Caco-2 (cell line): ENCODE results near the gene MAK. TPM values are rescaled to one million over a fixed set of nuclear protein-coding genes. Genes with fewer than 3 reads are reported as not detected.
A peak's percentile ranks its signal among the peaks of the same experiment; 100 is the strongest.

Source experiments
- BruUV-seq: library from RNA; stranded (reverse); fragments of 400-500 nt; replicated peaks from 2 replicates; lab custom pipeline; 2021; lab: Mats Ljungman, UMichigan
- CTCF ChIA-PET: fragments of 300-600 bp; sonication (Branson Sonifier 250); formaldehyde crosslinking; loops from one replicate; lab custom pipeline; 2022; ENCODE audit warnings: antibody characterized with exemption; lab: Charles Lee
- POLR2A ChIA-PET: fragments of 300-600 bp; sonication (Branson Sonifier 250); formaldehyde crosslinking; loops from one replicate; lab custom pipeline; 2022; ENCODE audit warnings: antibody characterized with exemption; lab: Charles Lee
- DNase-seq, 2 experiments: peaks; one replicate each; pipeline versions ENCODE4 v3.0.0 to v3.0.0-alpha.2; 2020 to 2022
- H3K27me3 ChIP-seq: replicated peaks from 2 replicates; pipeline ENCODE4 v1.6.0; 2011; ENCODE audit warnings: low read length; ENCODE audit not compliant: control insufficient read depth, insufficient read depth
- H3K36me3 ChIP-seq: 2 replicates; pipeline ENCODE4 v1.5.1; 2011; ENCODE audit warnings: low read length; ENCODE audit not compliant: control insufficient read depth, insufficient read depth
- H3K4me1 ChIP-seq: fragments of 250-450 bp; sonication (Bioruptor Pico); 2 replicates; pipeline ENCODE4 v1.5.1; 2020; ENCODE audit warnings: mild to moderate bottlenecking
- H3K4me3 ChIP-seq: 2 replicates; pipeline ENCODE4 v1.5.1; 2011; ENCODE audit warnings: low read depth, mild to moderate bottlenecking, control low read depth, low read length
- H3K9me3 ChIP-seq: fragments of 250-450 bp; sonication (Bioruptor Pico); 2 replicates; pipeline ENCODE4 v1.5.1; 2020; ENCODE audit warnings: mild to moderate bottlenecking, moderate library complexity
- H3K27ac Mint-ChIP-seq: one replicate; pipeline ENCODE4 v1.8.0; 2022; ENCODE audit warnings: mixed read lengths; ENCODE audit not compliant: unreplicated experiment
- H3K27me3 Mint-ChIP-seq: one replicate; pipeline ENCODE4 v1.8.0; 2022; ENCODE audit warnings: mixed read lengths; ENCODE audit not compliant: insufficient read depth, unreplicated experiment
- H3K36me3 Mint-ChIP-seq: one replicate; pipeline ENCODE4 v1.8.0; 2022; ENCODE audit warnings: mild to moderate bottlenecking, mixed read lengths; ENCODE audit not compliant: insufficient read depth, unreplicated experiment
- H3K4me1 Mint-ChIP-seq: one replicate; pipeline ENCODE4 v1.8.0; 2022; ENCODE audit warnings: low read depth, mixed read lengths; ENCODE audit not compliant: unreplicated experiment
- H3K4me3 Mint-ChIP-seq: one replicate; pipeline ENCODE4 v1.8.0; 2022; ENCODE audit warnings: mild to moderate bottlenecking, moderate library complexity, mixed read lengths; ENCODE audit not compliant: unreplicated experiment
- H3K9me3 Mint-ChIP-seq: one replicate; pipeline ENCODE4 v1.8.0; 2022; ENCODE audit warnings: mixed read lengths; ENCODE audit not compliant: unreplicated experiment
- CTCF ChIP-seq, 2 experiments: fragments of 200-600 bp in 1 of 2; IDR thresholded peaks; 1 replicate in 1 of 2; 2 replicates in 1 of 2; pipeline versions ENCODE4 v1.5.1 to v1.8.0; 2011 to 2022; ENCODE audit warnings: antibody characterized with exemption in 1 of 2, control low read depth in 1 of 2, inconsistent platforms in 1 of 2, low read depth in 1 of 2, low read length in 1 of 2, mild to moderate bottlenecking in 1 of 2, moderate library complexity in 1 of 2; ENCODE audit not compliant: insufficient read depth in 1 of 2, severe bottlenecking in 1 of 2, unreplicated experiment in 1 of 2
- intact Hi-C: fragments of 100-400 bp; cut with micrococcal nuclease; formaldehyde crosslinking; loops from one replicate; pipeline ENCODE4 v1.10.0; 2022; ENCODE audit not compliant: unreplicated experiment
- total RNA-seq: library from RNA; stranded (reverse); gene quantifications from 2 replicates; pipeline ENCODE4 v1.2.3, GENCODE V29; 2022

The MAK gene
- total RNA-seq, 1 experiment from 2014 or later = 0.16 TPM

- Histone ChIP-seq H3K27me3 (no peaks in the 10 kb centered on the region), H3K4me3 (no peak overlapping the region), H3K36me3 (no peaks in the 10 kb centered on the region), H3K4me1 (no peaks in the 10 kb centered on the region), H3K9me3 (no peaks in the 10 kb centered on the region; the same call in 1 of the 2 replicates)
- Mint-ChIP-seq H3K27me3 (no peaks in the 10 kb centered on the region), H3K27ac (no peak overlapping the region), H3K9me3 (no peaks in the 10 kb centered on the region), H3K4me1 (no peaks in the 10 kb centered on the region), H3K36me3 (no peaks in the 10 kb centered on the region), H3K4me3 (no peak overlapping the region)
- ChIA-PET CTCF (no interaction called here), POLR2A (no interaction called here)
- no TSS peak for BruUV-seq
- intact Hi-C loops = no loop called here
- TF ChIP-seq CTCF (IDR thresholded peaks at IDR 0.05; ENCODE audit: insufficient read depth in 1 of 2, low read depth in 1 of 2, low read length in 1 of 2, severe bottlenecking in 1 of 2, unreplicated experiment in 1 of 2) = peak in 1 of 2 experiments; percentile 27
- no peak for DNase-seq
Measured at GRCh38 chr6:10847684-10848083, 9.3 kb upstream of the MAK start.

- CTCF ChIA-PET = no interaction called here
- no peak overlapping the region for H3K27ac Mint-ChIP-seq
- no peak for TF ChIP-seq CTCF (IDR thresholded peaks at IDR 0.05; ENCODE audit: insufficient read depth in 1 of 2, low read depth in 1 of 2, low read length in 1 of 2, severe bottlenecking in 1 of 2, unreplicated experiment in 1 of 2)
Measured at GRCh38 chr6:10843554-10843953, 5.2 kb upstream of the MAK start.

GRCh38 chr6:10838794-10839333 is 525 bp upstream of the MAK start:
- peak overlapping the region; percentile 89 for H3K4me3 Mint-ChIP-seq
- Histone ChIP-seq H3K36me3 (no peaks in the 10 kb centered on the region), H3K4me1 (peaks cover 5% of the 10 kb centered on the region), H3K9me3 (0 out of 2 replicates have a peak, but pooled peaks cover 4% of the 10 kb centered on the region), H3K4me3 (peak overlapping the region; percentile 52), H3K27me3 (no peaks in the 10 kb centered on the region)
- no peak for TF ChIP-seq CTCF (IDR thresholded peaks at IDR 0.05; ENCODE audit: insufficient read depth in 1 of 2, low read depth in 1 of 2, low read length in 1 of 2, severe bottlenecking in 1 of 2, unreplicated experiment in 1 of 2)
- H3K27ac Mint-ChIP-seq = peak overlapping the region; percentile 83
- no TSS peak for BruUV-seq
- no peaks in the 10 kb centered on the region for H3K4me1 Mint-ChIP-seq
- peaks cover 12% of the 10 kb centered on the region for H3K27me3 Mint-ChIP-seq
- ChIA-PET POLR2A (interaction anchor here (0.7 kb wide), 1 partner anchor 398 kb away, joined by 3 read pairs; no protein-coding TSS in a partner anchor), CTCF (interaction anchor here (0.6 to 0.9 kb wide), 2 partner anchors 198 to 361 kb away, joined by 4 to 6 read pairs; no protein-coding TSS in a partner anchor)
- peaks cover 9% of the 10 kb centered on the region for H3K9me3 Mint-ChIP-seq
- DNase-seq = no peak
- intact Hi-C loops = loop anchor here (2.0 to 5.0 kb wide), 2 partner anchors 34 to 228 kb away; no protein-coding TSS in a partner anchor
- H3K36me3 Mint-ChIP-seq = no peaks in the 10 kb centered on the region

More at GRCh38 chr6:10843554-10843953, 5.2 kb upstream of the MAK start:
- no peaks in the 10 kb centered on the region for H3K36me3 Mint-ChIP-seq
- H3K4me1 Mint-ChIP-seq = no peaks in the 10 kb centered on the region
- Histone ChIP-seq H3K9me3 (no peaks in the 10 kb centered on the region; the same call in 1 of the 2 replicates), H3K4me3 (no peak overlapping the region), H3K36me3 (no peaks in the 10 kb centered on the region), H3K4me1 (no peaks in the 10 kb centered on the region), H3K27me3 (no peaks in the 10 kb centered on the region)
- DNase-seq = no peak
- H3K9me3 Mint-ChIP-seq = no peaks in the 10 kb centered on the region
- H3K4me3 Mint-ChIP-seq = no peak overlapping the region
- no TSS peak for BruUV-seq
- POLR2A ChIA-PET = no interaction called here
- intact Hi-C loops = no loop called here
- peaks cover 12% of the 10 kb centered on the region for H3K27me3 Mint-ChIP-seq
